Right ventricle myocardium superior (tissue), 1 donor: Measurements from ENCODE around the gene CELF5. TPM values are rescaled to one million over a fixed set of nuclear protein-coding genes. Genes with fewer than 3 reads are reported as not detected.
"Not testable (repeated sequence)": the region's sequence is repeated elsewhere in the genome, so short reads cannot be mapped to it uniquely, and the experiment has no call there.

Experiments used
- ATAC-seq: fragments of 200-7000 bp; cut with Tn5 transposase; one replicate; pipeline ENCODE4 v1.9.1; 2020; ENCODE audit warnings: mild to moderate bottlenecking; ENCODE audit not compliant: poor library complexity
- DNase-seq: peaks from one replicate; pipeline ENCODE4 v3.0.0-alpha.2; 2020
- intact Hi-C: fragments of 100-400 bp; cut with DNase I; formaldehyde crosslinking; loops from one replicate; pipeline ENCODE4 v1.11.2; 2022
- total RNA-seq: library from RNA; stranded (reverse); fragmentation: NEBNext Ultra II Directional; extraction: Animal tissue kit (Norgen Biotek cat#: 25700); gene quantifications from one replicate; pipeline ENCODE4 v1.2.1, GENCODE V29; 2021
- donor health status: DM: no; HTN: yes; CAD: no; lungs with severe emphysema.

The CELF5 gene
- total RNA-seq, 1 donor from 2014 or later, result not detected

DNA sequence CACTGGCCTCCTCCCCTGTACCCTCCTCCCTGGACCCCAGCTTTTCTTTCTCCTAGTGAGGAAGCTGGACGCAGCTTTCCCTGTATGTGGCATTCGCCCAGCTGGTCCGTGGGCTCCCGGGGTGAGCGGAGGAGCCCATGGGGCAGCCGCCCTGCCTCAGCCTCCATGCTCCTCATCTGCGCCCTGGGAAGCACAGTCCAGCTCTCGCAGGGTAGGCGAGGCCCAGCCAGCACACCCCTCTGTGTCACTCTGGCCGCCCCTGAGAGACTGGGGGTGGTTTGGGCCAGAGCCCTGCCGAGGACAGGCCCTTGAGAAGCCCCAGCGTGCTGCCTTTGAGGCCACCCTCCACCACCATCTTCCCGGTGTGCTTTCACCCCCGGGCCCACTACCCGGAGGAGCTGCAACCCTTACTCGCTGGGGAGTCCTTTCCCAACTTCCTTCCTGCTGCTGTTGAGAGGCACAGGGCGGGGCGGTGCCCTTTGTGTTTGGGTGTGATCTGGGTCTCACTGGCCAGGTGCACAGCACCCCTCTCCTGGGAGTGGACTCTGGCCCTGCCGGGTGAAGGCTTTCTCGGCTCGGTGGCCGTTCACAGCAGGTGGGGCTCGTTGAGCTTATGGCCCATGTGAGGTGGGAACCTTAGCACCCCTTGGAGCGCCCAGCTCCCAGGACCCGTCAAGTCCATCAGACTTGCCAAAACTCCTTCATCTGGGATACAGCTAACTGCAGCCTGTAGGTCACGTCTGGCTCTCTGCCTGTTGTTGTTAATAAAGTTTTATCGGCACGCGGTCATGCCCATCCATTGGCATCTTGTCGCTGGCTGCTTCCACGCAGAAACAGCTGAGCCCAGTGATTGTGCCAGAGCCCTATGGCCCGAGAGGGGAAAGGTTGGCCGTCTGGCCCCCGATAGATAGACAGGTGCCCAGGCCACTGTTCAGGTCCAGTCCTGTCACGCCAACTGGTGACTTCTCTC lies 35.5 kb upstream of the CELF5 start:
- no peak for DNase-seq
- intact Hi-C loops, result no loop called here
- ATAC-seq, result no peak

DNA sequence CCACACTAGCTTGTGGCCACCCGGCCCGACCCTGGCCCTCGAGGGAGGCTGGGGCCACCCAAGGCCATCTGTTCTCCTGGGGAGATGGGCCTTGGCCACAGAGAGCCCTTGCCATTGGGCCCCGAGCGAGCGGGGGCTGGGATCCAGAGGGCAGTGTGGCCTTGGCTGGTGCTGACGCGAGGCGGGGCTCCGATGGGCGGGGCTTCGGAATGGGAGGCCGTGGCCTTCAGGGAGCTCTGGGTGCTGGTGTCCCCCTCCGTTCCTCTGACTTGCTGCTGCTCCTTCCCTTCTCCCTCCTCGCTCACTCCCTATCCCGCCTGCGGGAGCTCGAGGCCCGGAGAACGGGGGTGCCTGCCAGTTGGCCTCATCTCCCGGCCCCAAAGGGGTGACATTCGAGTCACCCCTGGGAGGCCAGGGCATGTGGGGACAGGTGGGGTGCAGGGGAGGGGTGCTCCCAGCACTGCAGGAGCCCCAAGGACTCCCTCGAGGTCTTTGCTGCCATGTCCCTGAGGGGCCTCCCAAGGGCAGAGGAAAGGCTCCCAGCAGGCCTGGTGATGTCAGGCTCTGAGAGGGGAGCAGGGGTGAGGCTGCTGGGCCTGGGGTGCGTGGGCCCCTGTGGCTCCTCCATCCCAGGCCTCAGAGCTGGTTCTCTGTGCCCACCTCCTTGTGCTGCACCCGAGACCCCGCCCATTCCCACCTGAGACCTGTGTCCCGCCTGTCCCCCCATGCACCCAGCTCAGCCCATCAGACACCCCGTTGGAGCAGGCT lies 34.6 kb upstream of the CELF5 start:
- intact Hi-C loops, result no loop called here
- no peak for ATAC-seq
- DNase-seq, result no peak

DNA sequence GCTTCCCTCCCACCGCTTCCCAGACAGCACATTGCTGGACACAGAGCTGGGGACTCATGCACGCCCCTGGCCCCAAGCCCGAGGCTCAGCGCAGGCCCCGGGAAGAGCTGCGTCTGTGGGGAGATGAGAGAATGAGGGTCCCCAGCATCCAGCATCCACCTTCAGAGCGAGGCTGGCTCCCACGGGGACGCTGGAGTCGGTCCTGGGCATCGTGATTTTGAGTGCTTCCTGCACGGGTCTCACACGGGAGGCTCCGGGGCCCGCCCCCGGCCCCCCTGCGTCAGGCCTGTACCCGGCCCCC lies 34.0 kb upstream of the CELF5 start:
- ATAC-seq (no peak), DNase-seq (no peak)
- intact Hi-C loops, result no loop called here

DNA sequence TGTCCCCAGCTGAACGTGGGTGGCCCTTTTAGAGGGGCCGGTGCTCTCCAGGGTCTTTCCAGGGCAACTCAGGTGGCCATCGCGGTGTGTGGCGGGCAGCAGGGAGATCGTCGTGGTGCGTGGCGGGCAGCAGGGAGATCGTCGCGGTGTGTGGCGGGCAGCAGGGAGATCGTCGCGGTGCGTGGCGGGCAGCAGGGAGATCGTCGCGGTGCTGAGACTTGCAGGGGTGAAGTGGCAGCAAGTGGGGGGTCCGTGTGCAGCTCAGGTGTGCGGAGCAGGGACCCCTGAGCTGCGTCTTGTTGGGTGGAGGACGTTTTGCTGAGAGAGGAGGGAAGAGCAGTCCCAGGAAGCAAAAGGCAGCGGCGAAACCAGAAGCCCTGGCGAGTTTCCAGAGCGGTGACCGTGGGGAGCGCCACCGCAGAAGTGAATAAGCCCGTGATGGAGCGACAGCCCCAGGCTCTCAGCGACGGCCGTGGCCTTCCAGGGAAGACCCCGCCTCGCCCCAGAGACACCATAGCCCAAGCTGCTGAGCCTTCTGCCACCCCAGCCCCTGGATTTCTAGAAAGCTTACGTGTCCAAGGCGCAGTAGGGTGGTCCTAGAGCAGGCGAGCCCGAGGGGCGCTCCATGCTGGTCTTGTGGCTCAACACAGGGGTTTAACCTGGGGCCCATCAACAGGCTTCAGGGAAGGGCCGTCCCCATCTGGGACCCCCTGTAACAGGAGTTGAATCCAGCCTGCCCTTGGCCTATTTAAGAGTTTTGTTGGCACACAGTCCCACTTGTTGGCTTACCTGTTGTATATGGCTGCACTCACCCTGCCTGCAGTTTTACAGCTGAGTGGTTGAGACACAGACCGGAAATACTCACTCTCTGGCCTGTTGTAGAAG lies 33.3 kb upstream of the CELF5 start:
- no peak for ATAC-seq
- no peak for DNase-seq
- intact Hi-C loops, result no loop called here

DNA sequence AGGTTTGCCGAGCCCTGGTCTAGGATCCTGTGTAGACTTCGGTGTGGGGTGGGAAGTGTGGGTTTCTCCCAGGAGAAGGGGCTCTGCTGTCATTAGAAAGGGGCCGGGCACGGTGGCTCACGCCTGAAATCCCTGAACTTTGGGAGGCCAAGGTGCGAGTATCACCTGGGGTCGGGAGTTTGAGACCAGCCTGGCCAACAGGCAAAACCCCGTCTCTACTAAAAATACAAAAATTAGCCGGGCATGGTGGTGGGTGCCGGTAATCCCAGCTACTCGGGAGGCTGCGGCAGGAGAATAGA lies 32.7 kb upstream of the CELF5 start:
- intact Hi-C loops, DNase-seq, ATAC-seq: not testable (repeated sequence)

GRCh38 chr19:3192228-3192635 lies 32.2 kb upstream of the CELF5 start:
- DNase-seq (no peak), ATAC-seq (no peak)
- intact Hi-C loops, result no loop called here

- ATAC-seq (no peak), DNase-seq (no peak)
- intact Hi-C loops, result no loop called here
Measured at GRCh38 chr19:3192684-3193083, 31.8 kb upstream of the CELF5 start.

DNA sequence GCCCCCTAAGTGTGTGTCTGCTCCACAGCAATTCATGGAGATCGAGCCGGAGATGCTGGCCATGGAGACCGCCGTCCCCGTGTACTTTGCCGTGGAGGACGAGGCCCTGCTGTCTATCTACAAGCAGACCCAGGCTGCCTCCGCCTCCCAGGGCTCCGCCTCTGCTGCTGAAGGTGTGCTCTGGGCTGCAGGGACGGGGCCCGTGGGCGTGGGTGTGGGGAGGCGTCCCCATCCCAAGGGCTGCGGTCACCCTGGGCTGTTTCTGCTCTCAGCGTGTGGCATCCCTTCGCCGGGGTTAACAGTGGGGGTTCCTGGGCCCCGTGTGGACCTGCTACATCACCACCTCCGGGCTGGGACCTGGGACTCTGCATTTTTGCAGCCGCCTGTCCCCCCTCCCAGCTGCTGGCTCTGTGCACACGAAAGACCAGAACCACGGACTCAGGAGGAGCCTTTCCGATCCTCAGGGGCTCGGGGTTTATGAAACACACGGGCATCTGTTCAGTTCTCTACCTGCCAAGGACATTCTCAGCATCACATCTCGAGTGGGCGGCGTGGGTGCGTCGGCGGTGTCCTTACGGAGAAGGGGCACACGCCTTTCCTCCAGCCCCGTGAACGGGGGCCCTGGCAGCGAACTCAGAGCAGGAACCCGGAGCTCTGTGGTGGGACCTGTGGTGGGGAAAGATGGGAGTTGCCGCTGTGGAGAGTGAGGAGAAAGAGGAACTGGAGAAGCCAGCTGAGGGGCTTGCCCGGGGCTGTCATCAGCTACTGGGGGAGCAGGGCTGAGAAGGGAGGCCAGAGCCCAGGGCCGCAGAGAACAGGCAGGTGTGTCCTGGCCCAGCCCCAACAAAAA lies 31.0 kb upstream of the CELF5 start:
- intact Hi-C loops, result no loop called here
- ATAC-seq (no peak), DNase-seq (no peak)

DNA sequence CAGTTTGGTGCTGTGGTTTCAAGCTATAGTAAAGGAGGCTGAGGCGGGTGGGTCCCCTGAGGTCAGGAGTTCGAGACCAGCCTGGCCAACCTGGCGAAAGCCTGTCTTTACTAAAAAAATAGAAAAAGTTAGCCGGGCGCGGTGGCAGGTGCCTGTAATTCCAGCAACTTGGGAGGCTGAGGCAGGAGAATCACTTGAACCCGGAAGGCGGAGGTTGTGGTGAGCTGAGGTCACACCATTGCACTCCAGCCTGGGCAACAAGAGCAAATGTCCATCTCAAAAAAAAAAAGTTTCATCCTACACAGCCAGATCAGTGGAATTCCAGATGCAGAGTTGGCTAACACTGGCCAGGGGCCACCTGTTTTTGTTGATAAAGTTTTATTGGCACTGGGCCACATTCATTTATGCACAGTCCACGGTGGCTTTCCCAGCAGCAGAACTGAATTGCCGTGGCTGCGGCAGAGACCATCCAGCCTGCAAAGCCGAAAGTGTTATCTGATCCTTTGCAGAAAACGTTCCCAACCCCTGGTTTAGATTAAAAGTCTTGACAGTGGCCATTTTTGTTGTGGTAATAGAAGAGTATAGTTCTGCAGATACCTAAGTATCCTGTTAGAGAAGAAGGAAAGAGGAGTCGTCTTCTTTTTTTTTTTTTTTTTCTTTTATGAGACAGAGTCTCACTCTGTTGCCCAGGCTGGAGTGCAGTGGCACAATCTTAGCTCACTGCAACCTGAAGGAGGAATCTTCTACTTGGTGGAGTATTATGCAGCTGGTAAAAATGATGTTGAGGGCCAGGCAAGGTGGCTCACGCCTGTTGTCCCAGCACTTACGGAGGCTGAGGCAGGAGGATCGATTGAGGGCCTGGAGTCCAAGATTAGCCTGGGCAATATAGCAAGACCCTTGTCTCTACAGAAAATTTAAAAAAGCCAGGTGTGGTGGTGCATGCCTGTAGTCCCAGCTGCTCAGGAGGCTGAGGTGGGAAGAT lies 30.1 kb upstream of the CELF5 start:
- DNase-seq, result no peak
- ATAC-seq, result no peak
- intact Hi-C loops, result no loop called here

- intact Hi-C loops, result no loop called here
- ATAC-seq (no peak), DNase-seq (no peak)
Measured at GRCh38 chr19:3196064-3196932, 28.2 kb upstream of the CELF5 start.

DNA sequence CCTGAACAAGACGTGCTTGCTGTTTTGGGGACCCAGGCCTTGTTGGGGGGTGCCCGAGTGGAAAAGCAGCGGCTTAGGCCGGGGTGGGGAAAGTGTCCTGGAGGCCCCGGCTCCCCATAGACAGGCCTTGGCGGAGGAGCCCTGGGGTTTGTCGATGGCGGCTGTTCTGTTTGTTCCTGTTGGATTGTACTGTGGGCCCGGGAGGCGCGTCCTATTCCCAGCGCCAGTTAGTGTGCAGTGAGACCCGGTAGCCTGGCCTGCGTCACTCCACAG lies 27.6 kb upstream of the CELF5 start:
- ATAC-seq, result no peak
- DNase-seq, result no peak
- intact Hi-C loops, result no loop called here

- ATAC-seq, result no peak
- intact Hi-C loops, result no loop called here
- no peak for DNase-seq
Measured at GRCh38 chr19:3198901-3199700, 25.4 kb upstream of the CELF5 start.

DNA sequence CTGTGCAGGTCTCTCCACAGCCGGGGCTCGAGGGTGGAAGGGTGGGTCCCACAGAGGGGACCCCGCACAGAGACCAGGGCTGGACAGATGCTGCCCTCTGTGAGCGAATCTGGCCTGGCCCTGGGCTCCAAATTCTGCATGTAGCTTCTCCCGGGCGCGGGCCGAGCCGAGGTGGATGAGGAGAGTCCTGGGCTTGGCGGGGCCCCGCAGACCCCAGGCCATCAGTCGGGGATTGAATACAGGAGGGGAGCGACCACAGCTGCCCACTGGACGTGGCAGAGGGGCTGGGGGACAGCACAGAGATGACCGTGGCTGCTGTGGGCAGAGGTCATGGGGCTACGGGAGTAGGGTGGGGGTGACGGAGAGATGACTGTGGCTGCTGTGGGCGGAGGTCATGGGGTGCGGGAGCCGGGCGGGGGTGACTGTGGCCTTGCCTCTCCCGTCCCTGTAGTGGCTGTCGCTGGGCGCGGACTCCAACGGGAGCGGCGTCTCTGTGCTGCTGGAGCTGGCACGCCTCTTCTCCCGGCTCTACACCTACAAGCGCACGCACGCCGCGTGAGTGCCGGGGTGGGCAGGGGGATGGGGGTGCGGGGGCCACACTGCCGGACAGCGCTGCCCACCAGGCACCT lies 23.3 kb upstream of the CELF5 start:
- DNase-seq, result no peak

DNA sequence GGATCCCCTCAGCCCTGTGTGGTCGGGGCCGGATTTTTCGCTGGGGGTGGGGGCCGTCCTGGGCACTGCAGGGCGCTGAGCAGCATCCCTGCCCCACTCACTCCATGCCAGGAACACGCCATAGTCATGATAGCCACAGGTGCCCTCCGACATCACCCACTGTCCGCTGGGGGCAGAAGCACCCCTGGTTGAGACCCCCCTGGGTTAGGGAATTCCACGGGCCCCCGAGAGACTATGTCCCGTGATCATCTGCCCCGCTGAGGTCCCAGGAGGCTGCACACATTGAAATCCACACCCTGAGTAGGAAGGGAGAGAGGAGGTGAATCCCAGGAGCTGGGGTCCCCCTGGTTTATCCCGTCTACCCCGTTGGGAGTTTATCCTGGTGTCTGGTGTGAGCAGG lies 22.6 kb upstream of the CELF5 start:
- no peak for ATAC-seq
- DNase-seq, result no peak
- intact Hi-C loops, result no loop called here

More for the DNA sequence above, 23.3 kb upstream of the CELF5 start:
- no peak for ATAC-seq
- intact Hi-C loops, result no loop called here

DNA sequence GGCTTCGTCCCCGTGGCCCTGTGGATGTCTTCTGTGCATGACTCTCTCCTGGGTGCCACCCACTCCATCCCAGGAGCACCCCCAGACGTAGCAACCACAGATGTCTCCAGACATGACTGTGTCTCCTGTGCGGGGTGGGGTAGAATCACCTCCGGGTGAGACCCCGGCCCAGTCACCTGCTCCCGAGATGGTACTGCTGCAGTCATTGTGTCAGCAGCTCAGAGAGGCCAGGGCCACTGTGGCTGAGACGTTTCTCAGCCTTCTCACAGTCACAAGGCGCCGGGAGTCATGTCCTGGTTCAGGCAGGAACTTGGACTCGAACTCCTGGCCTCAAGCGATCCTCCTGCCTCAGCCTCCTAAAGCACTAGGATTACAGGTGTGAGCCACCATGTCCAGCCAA lies 22.1 kb upstream of the CELF5 start:
- ATAC-seq (no peak), DNase-seq (no peak)
- intact Hi-C loops, result no loop called here
